Skeletal muscle tissue (tissue), 4 donors: ENCODE measurements around the gene NPM3. TPM values are rescaled to one million over a fixed set of nuclear protein-coding genes. Genes with fewer than 3 reads are reported as not detected.

Source experiments
- H3K27ac ChIP-seq: one replicate; pipeline ENCODE4 v1.7.0; 2013; ENCODE audit warnings: mild to moderate bottlenecking, low read depth, low read length, inconsistent platforms
- H3K27me3 ChIP-seq, 3 donors: one replicate each; pipeline ENCODE4 v1.7.0; 2013; ENCODE audit warnings: low read length in 3 of 3; ENCODE audit not compliant: control insufficient read depth in 3 of 3, insufficient read depth in 3 of 3
- H3K36me3 ChIP-seq, 3 donors: one replicate each; pipeline ENCODE4 v1.7.0; 2013; ENCODE audit warnings: low read length in 3 of 3; ENCODE audit not compliant: control insufficient read depth in 3 of 3, insufficient read depth in 3 of 3
- H3K4me1 ChIP-seq, 3 donors: one replicate each; pipeline ENCODE4 v1.7.0; 2013; ENCODE audit warnings: low read length in 3 of 3, mild to moderate bottlenecking in 3 of 3; ENCODE audit not compliant: control insufficient read depth in 3 of 3, insufficient read depth in 3 of 3
- H3K4me3 ChIP-seq, 3 donors: one replicate each; pipeline ENCODE4 v1.7.0; 2013; ENCODE audit warnings: low read length in 3 of 3
- H3K9ac ChIP-seq, 3 donors: one replicate each; pipeline ENCODE4 v1.7.0; 2013; ENCODE audit warnings: low read length in 3 of 3, mild to moderate bottlenecking in 3 of 3, moderate library complexity in 2 of 3, low read depth in 1 of 3
- H3K9me3 ChIP-seq, 3 donors: one replicate each; pipeline ENCODE4 v1.7.0; 2013; ENCODE audit warnings: low read length in 3 of 3; ENCODE audit not compliant: control insufficient read depth in 3 of 3
- total RNA-seq: library from RNA; depleted of rRNA; stranded (reverse); fragments of >200 nt; gene quantifications from one replicate; pipeline ENCODE4 v1.2.3, GENCODE V29; 2014
- donor health status: Osteomylitis.

Gene NPM3
- total RNA-seq, 1 donor from 2014 or later = 62.6 TPM

DNA sequence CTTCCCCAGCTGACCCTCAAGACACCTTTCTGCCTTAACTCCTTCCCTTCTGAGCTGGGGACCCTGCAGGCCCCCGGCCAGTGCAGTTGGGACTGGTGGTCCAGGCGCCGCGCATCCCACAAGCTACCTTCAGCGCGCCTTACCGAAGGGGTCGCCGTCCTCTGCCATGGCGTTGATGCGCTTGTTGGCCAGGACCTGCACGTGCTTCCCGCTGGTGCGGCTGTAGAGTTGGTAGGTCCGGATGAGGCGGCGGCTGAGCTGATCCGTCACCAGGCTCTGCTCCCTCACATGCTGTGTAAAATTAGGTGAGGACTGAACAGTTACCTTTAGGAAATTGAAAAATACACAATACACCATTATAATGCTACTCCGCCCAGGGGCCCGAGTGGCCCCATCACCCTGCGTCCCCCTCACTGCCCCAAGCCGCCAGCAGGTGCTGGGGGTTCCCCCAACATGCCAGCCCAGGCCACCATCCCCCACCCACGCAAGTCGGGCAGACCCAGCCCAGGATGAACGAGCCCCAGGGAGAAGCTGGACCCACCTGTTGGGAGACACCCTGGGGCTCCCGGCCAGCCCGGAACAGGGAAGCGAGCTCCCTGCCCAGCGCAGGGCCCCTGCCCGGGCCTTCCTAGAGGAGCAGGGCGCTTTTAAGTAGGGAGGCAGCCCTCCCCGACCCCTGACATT, 8.5 kb downstream of the NPM3 start:
- Histone ChIP-seq H3K27me3 (peaks cover 67 to 88% (median 79%) of the 10 kb centered on the region in 3 donors), H3K9me3 (no peaks in the 10 kb centered on the region), H3K36me3 (no peaks in the 10 kb centered on the region), H3K27ac (no peak overlapping the region), H3K9ac (no peak overlapping the region), H3K4me1 (peaks cover 6 to 15% (median 13%) of the 10 kb centered on the region in 3 donors), H3K4me3 (no peak overlapping the region)

DNA sequence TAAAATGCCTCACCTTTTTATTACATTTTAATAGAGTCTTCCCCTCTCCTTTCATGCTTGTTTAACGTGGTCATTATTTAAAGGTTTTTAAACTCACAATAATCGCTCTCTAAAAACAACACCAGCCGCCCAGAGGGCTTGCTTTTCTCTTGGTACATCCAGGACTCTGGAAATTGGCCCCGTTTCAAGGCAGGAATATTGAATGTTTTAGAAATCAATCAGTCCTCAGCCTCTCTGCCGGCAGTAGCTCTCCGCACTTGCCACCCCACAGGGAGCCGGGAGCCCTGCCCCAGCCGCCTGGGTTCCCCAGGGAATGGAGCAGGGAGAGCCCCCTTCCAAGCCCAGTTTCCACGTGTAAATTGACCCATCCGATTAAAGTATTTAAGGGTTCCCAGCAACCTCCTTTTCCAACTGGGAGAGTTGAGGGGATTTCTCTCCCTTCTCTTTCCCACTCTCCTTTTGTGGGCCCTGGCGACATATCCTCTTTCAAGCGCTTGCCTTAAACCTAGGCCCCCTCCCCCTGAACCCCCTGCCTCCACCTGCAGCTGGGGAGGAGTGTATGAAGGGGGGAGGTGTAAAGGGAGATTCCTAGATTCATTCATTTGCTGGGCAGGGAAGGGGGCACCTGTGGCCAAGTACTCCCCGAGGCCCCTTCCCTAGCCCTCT, 9.2 kb downstream of the NPM3 start:
- peaks cover 4 to 8% (median 7%) of the 10 kb centered on the region in 3 donors for H3K4me1 ChIP-seq
- peaks cover 61 to 84% (median 79%) of the 10 kb centered on the region in 3 donors for H3K27me3 ChIP-seq
- H3K4me3 ChIP-seq = no peak overlapping the region
- H3K9ac ChIP-seq = no peak overlapping the region
- H3K27ac ChIP-seq = no peak overlapping the region
- H3K36me3 ChIP-seq = no peaks in the 10 kb centered on the region
- H3K9me3 ChIP-seq = no peaks in the 10 kb centered on the region

DNA sequence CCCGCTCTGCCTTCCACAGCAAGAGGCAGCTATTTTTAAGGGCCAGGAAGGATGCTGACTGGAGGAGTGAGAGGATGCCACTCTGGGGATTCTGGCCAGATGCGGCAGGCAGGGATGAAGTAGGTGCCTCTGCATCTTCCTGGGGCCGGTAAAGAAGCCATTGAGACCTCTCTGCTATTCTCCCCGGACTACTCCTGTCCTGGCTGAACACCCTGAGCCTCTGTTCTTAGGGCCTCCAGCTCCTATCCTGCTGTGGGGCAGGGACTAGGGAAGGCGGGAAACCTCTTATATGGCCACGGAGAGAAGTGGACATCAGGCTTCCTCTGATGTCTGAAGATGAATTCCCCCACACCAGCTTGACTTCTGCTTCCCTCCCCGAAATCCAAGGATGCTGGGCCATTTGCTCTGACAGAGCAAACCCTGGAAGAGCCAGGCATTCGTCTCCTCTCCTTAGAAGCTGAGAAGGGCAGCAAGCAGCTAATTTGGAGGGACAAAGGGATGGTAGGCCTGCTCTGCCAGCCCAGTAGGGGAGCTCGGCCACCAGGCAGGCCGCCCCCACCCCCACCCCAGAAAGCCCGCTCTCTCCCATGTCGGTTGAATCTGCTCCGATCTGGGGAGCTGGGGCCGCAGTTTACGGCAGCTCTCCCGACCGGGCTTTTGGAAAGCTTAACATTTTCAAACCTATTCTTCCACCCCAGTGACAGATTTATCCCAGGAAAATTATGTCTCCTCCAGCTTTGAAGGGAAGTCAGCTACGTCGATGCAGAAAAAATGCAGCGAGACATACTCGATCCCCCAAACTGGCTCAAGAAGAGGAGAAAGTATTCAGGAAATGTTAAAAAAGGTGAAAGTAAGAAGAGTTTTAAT, 10.1 kb downstream of the NPM3 start:
- Histone ChIP-seq H3K4me1 (peaks cover 4 to 5% (median 4%) of the 10 kb centered on the region in 3 donors), H3K9me3 (no peaks in the 10 kb centered on the region), H3K36me3 (no peaks in the 10 kb centered on the region), H3K4me3 (no peak overlapping the region), H3K9ac (no peak overlapping the region), H3K27me3 (peaks cover 57 to 79% (median 78%) of the 10 kb centered on the region in 3 donors), H3K27ac (no peak overlapping the region)

DNA sequence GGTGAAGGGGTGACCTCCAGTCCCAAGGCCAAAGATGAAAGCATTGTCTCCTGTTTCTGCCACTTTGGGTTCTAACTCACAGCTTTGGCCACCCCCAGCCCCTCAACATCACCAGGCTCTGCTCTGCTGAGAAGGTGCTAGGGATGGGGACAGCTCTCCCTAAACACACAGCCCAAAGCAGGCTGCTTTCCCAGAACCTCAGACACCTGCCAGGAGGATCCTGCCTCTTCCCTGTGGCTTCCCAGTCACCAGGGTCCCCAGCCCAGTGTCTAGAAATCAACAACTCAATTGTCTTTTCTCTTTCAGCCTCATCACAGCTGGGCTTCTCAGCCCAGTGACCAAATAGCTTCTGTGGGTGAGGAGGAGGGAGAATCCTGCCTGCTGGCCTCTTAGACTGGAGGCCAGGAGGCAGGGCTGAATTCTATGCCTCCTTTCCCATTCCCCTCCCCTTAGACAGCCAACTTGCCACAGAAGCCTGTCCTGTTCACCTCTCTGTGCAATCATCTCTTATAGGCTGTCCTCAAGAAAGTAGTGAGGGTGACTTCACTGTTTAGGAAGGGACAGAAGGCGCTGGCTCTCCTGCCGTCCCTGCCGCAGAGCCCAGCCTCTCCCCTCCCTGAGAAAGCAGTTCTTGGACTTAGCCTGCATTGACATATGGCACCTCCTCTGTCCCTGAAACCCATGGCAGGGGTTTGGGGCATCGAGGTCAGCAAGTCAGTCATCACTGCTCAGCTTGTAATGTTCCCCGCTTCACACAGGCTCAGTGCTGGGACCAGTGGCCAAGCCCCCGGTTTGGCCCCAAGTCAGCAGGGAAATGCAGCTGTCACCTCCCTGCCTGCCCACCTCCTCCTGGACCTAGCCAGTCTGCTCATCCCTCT, 11.0 kb downstream of the NPM3 start:
- peaks cover 4 to 5% (median 4%) of the 10 kb centered on the region in 3 donors for H3K4me1 ChIP-seq
- no peak overlapping the region for H3K4me3 ChIP-seq
- H3K27me3 ChIP-seq = peaks cover 50 to 74% (median 74%) of the 10 kb centered on the region in 3 donors
- no peaks in the 10 kb centered on the region for H3K9me3 ChIP-seq
- no peak overlapping the region for H3K27ac ChIP-seq
- no peaks in the 10 kb centered on the region for H3K36me3 ChIP-seq
- H3K9ac ChIP-seq = no peak overlapping the region

DNA sequence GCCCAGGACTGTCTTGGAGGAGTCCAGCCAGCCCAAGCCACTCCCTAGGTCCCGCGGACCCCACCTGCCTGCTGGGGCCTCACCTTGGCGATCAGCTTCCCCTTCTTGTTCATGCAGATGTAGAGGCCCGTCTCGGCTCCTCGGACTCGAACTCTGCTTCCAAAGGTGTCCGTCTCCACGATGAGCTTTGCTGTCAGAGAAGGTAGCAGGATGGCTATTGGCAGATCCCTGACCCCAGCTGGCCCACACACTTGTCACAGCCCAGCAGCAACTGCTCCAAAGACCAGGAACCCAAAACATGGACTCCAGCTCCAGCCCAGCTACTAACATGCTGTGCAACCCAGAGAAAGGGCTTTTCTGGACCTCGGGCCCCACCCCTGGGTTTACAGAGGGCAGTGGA, 11.9 kb downstream of the NPM3 start:
- no peaks in the 10 kb centered on the region for H3K36me3 ChIP-seq
- H3K4me1 ChIP-seq = peaks cover 4 to 5% (median 4%) of the 10 kb centered on the region in 3 donors
- H3K27ac ChIP-seq = no peak overlapping the region
- H3K27me3 ChIP-seq = peaks cover 42 to 70% (median 65%) of the 10 kb centered on the region in 3 donors
- H3K4me3 ChIP-seq = no peak overlapping the region
- H3K9ac ChIP-seq = no peak overlapping the region
- no peaks in the 10 kb centered on the region for H3K9me3 ChIP-seq

GRCh38 chr10:101770331-101771215, 12.7 kb downstream of the NPM3 start:
- Histone ChIP-seq H3K36me3 (no peaks in the 10 kb centered on the region), H3K9me3 (no peaks in the 10 kb centered on the region), H3K4me3 (no peak overlapping the region), H3K4me1 (peaks cover 4 to 5% (median 4%) of the 10 kb centered on the region in 3 donors), H3K27me3 (peaks cover 42 to 72% (median 68%) of the 10 kb centered on the region in 3 donors), H3K27ac (no peak overlapping the region), H3K9ac (no peak overlapping the region)

DNA sequence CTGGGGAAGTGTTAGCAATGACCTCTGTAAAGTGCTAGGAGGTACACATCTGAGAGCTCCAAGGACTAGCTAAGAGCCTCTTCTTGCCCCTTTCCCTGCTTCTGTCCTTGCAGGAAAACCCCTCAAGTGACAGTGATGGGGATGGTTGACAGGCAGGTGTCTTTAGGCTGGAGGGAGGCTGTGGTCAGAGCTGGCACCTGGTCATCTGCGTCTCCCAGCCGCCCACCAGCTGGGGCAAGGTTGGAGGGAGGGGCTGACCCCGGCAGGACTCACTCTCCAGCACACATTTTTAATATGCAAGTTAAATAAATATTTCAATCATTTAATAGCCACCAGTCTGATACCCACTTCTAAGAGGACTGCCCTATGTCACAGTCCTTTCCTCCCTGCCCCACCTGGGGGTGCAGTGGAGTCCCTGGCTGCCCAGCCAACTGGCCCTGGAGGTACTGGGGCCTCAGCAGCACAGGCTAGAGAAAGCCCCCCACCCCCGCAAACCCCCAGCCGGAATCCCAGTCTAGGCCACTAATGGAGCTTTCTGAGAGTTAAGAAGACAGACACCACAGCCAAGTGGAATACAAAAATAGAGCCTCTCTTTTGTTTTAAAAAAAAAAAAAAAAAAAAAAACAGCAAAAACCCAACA, 13.6 kb downstream of the NPM3 start:
- Histone ChIP-seq H3K4me3 (no peak overlapping the region), H3K9ac (no peak overlapping the region), H3K36me3 (no peaks in the 10 kb centered on the region), H3K9me3 (no peaks in the 10 kb centered on the region), H3K27ac (no peak overlapping the region), H3K27me3 (peaks cover 37 to 71% (median 59%) of the 10 kb centered on the region in 3 donors), H3K4me1 (no peaks in the 10 kb centered on the region)

- H3K36me3 ChIP-seq = no peaks in the 10 kb centered on the region
- no peak overlapping the region for H3K27ac ChIP-seq
- H3K4me1 ChIP-seq = no peaks in the 10 kb centered on the region
- no peaks in the 10 kb centered on the region for H3K9me3 ChIP-seq
- no peak overlapping the region for H3K9ac ChIP-seq
- H3K27me3 ChIP-seq = peaks cover 31 to 65% (median 50%) of the 10 kb centered on the region in 3 donors
- no peak overlapping the region for H3K4me3 ChIP-seq
These were observed 14.5 kb downstream of the NPM3 start for GRCh38 chr10:101768791-101769170.
